NCI-H1092 (cell line): ENCODE results near the gene TRABD2A.

Experiments
- DNase-seq: peaks from one replicate; lab custom pipeline; 2025; lab: John Stamatoyannopoulos, UW

The TRABD2A gene

GRCh38 chr2:84850471-84850870 is 30.4 kb downstream of the TRABD2A start:
- no peak for DNase-seq

GRCh38 chr2:84849271-84849952 is 31.5 kb downstream of the TRABD2A start:
- DNase-seq = no peak

GRCh38 chr2:84847326-84848050 is 33.4 kb downstream of the TRABD2A start:
- DNase-seq = no peak

DNA sequence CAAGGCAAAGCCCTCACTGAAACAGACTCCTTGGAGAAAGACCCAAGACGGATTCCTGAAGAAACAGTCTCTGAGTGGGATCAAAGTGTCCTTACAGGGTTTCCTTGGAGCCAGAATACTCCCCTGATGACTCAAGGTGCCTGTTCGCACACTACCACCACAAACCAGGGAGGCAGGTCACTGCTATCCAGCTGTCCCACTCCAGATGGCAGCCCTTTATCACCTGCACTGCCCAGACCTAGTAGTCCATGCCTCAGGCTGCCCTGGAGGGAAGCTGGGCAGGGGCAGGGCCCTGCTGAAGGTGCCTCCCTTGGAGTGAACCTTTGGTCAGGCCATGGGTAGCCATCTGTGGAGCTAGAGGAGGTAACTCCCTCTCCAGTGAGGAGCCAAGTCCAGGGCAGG is 34.1 kb downstream of the TRABD2A start:
- no peak for DNase-seq

- no peak for DNase-seq
Measured at GRCh38 chr2:84846041-84846663, 34.7 kb downstream of the TRABD2A start.

GRCh38 chr2:84844141-84844540 is 36.7 kb downstream of the TRABD2A start:
- no peak for DNase-seq

GRCh38 chr2:84841577-84841976 is 39.3 kb downstream of the TRABD2A start:
- DNase-seq = no peak

- DNase-seq = no peak
Measured at GRCh38 chr2:84840306-84840705, 40.6 kb downstream of the TRABD2A start.

DNA sequence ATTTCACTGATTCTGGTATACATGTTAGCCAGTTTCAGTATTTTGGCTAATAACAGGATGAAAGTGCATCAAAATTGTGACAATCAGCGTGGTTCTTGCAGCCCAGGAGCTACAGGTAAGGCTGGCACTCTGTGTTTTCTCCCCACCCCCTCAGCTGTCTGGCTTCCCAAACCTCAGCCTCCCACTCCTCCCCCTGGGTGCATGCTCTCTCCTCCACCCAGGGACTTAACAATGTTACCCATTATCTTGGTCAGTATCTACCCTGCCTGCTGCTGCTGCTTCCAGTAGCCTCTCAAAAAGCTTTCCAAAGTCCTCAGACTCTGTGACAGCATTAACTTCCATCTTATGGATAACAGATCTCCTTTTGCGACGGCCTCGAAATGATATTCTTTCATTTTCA is 41.0 kb downstream of the TRABD2A start:
- DNase-seq = no peak

DNA sequence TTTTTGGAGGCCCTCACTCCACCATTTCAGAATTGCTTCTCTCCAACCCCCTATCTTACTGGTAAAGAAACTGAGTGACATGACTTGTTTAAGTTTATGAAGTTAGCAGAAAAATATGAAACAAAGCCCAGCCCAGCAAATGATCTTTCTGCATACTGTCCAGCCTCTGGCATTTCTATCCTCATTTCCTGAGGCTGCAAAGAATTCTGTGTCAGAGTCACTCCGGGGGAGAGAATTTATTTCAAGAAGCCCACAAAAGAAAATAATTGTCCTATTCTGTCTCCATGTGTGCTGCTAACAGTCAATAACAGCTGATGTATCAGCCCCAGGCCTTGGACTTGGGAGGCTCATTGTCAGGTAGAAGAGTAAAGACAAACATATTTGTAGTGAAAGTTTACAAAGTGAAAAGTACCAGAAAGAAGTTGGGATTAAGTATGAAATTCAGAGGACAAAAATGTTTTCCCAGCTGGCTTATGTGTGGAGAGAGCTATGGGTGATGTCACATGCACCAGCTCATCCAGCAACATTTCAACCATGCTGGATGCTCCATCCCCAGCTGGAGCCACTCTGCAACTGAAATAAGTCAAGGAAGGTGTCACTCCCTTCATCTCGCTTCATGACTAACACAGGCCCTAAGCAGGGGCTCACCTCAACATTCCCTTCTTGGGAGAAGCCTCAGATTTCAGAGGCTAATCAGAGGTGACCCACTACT is 42.3 kb downstream of the TRABD2A start:
- DNase-seq = no peak

DNA sequence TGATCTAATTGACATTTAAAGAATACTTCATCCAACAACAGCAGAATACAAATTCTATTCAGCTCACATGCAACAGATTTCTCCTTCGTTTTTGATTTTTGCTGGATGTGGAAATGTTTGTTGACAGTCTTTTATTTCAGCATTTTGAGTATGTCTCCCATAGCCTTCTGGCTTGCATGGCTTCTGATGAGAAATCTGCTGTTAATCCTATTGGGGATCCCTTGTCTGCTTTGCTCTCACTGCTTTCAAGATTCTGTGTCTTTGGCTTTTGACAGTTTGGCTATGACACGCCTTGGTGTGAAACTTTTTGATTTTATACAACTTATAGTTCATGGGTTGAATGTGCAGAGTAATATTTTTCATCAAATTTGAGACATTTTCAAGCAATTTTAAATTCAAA is 44.7 kb downstream of the TRABD2A start:
- DNase-seq = no peak

DNA sequence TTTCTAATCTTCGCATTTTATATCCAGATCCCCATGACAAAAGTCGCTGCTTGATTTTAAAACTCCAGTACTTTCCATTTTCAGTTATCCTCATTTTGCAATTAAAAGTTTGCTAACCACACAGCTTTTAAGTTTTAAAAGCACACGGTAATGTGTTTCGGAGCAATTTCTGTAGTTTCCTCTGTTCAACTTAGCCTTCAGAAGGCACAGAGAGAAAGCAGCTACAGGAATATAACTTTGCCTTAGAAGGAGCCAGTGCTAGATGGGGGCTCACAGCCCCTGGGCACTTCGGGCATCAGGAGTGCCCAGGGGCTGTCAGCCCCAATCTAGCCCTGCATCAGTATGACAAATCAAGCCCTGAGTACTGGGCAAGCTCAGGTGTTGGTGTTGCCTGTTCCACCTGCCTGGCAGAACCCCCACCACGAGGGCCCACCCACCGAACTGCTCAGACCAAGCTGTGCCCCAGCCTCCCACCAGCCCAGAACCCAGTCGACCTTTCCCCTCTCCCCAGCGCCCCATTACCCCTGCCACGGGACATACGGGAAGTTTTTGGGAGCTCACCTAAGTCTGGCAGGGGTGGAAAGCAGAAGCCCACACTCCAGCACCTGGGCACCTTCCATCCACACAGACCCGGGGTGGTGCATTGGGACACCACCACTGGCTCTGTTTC is 47.3 kb downstream of the TRABD2A start:
- DNase-seq = no peak

GRCh38 chr2:84832772-84833461 is 48.0 kb downstream of the TRABD2A start:
- DNase-seq = no peak

DNA sequence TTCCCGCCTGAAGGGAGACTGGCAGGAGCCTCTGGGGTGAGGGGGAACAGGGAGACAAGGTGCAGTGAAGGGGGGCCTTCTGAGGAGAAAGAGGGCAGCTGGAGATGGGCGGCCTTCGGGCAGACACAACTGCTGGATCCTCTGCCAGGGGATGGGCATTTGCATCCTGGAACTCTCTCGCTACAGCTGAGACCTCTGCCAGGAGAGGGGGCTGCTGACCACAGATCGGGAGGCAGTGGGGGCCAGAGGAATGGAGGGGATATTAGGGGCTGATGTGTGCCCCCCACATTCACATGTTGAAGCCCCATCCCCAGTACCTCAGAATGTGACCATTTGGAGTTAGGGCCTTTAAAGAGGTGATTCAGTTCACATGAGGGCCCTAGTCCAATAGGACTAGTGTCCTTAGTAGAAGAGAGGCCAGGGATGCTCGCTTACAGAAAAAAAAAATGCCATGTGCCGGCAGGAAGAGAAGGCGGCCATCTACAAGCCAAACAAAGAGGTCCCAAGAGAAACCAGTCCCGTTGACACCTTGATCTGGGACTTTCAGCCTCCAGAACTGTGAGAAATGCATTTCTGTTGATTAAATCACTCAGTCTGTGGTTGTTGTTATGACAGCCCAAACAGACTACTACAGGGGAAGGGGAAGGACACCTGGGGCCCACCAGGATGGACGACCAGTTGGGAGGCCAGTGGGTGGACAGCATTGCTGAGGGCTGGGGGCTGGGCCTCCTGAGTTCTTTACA is 50.0 kb downstream of the TRABD2A start:
- no peak for DNase-seq

DNA sequence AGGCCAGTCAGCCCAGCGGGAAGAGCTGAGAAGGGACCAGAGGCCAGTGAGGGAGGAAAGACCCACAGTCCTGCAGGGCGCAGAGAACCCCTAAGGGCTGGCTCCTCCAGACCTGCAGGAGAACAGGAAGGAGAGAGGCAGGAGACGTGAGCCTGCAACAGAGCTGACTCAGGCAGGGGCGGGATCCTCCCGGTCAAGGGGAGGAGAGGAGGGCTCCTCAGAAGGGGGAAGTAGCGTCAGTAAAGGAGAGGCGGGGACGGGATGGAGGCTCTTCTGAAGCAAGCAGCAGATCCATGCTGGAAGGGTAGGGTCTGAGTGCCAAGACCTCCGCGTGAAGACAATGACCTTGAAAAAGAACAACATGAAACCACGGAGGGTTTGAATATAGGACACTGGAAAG is 50.8 kb downstream of the TRABD2A start:
- DNase-seq = no peak

- DNase-seq = no peak
Measured at GRCh38 chr2:84829693-84830092, 51.2 kb downstream of the TRABD2A start.

DNA sequence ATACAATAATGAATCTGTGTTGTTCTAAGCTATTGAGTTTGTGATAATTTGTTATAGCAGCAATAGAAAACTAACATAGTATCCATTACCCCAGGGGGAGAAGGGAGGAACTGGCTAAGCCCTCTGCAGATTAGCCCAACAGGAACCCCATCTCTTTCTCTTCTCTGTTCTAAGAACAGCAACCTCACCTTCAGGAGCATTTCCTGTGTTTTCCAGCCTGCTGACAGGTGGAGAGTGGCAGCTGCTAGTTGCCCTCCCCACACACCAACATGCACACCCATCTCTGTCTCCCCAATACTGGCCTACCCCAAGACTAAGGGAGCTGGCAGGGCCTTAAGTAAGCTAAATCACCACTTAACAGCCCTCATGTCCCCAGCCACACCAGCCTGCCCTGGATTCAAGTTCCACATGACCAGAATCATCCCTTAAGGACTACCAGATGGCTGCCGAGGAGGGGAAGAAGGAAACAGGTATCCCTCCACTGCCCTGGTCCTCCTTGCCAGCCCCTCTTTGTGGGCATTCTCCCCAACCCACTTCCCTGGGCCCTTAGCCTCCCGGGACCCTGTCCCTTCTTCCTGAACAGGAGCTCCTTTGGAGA is 52.8 kb downstream of the TRABD2A start:
- no peak for DNase-seq

DNA sequence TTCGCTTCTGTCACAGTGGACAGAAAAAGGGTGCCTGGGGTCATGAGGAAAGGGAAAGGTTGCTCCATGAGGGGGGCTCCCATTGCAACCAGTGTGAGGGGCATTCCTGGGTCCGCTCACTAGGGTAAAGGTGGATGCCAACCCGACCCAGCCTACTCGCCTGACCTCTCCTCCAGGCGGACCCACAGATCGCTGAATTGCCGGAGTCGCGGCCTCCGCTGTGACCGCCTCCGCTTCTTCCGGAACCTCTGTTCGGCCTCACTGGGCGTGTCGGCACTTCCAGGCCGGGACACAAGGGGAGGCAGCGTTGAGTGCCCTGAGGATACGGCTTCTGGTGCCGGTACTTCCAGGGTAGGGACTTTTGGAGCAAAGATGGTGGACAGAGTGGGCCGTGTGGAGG is 57.1 kb downstream of the TRABD2A start:
- DNase-seq = no peak

DNA sequence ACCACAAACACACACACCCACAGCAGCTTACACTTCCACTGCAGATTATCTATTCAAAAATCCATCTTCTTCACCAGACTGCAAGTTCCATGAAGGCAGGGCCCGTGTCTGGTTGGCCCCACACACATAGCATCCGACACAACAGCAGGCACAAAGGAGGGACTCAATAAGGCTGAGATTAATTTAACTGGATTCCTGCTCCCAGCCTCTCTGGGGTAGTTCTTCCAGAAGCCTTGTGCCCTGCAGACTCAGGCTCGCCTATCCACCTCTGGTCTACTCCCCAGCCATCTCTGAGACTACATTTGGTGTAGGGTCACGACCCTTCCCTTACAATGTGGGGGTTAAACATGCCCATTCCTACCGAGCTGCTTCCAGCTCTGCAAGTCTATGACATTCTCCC is 57.7 kb downstream of the TRABD2A start:
- DNase-seq = no peak

GRCh38 chr2:84821806-84822205 is 59.1 kb downstream of the TRABD2A start:
- DNase-seq = no peak
